Vagina (tissue), 2 donors: ENCODE measurements around the gene SLC36A1.

Experiments used
- POLR2A ChIP-seq, 2 donors: fragments of 450-650 bp; IDR thresholded peaks; one replicate each; pipeline ENCODE4 v1.6.1; 2017; ENCODE audit warnings: antibody characterized with exemption in 2 of 2, mild to moderate bottlenecking in 2 of 2, moderate library complexity in 2 of 2
- POLR2AphosphoS5 ChIP-seq, 2 donors: sonication (generic); formaldehyde crosslinking; IDR thresholded peaks; one replicate each; pipeline ENCODE4 v1.9.0; 2017; ENCODE audit warnings: antibody characterized with exemption in 2 of 2, mild to moderate bottlenecking in 2 of 2, low read depth in 1 of 2; ENCODE audit not compliant: insufficient read depth in 1 of 2
- TF ChIP-seq, protein P1 (sequence below), 3 experiments: fragments of 450-650 bp in 2 of 3; fragments of 200-600 bp in 1 of 3; sonication (generic) in 1 of 3; IDR thresholded peaks; one replicate each; pipeline ENCODE4 v1.5.1; 2017 to 2019; ENCODE audit warnings: antibody characterized with exemption in 3 of 3, mild to moderate bottlenecking in 2 of 3, moderate library complexity in 2 of 3

DNA sequence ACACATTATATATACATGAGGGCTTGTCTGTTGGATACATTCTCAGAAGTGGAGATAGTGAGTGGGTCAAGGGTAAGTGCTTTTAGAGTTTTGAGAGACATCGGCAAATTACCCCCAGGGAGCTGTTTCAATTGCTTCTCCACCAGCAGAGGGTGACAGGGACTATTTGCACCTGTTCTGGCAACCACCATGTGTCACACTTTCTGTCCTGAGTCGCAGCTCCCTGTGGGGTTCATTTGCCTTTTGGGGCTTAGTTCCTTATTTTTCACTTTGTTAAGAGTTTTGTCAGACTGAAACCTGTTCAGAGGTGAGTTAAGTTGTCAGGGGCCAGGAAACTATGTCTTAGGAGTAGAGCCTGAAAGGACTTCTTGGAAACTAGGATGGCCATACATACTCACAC, 20.1 kb upstream of the SLC36A1 start:
- TF ChIP-seq, protein P1, sequence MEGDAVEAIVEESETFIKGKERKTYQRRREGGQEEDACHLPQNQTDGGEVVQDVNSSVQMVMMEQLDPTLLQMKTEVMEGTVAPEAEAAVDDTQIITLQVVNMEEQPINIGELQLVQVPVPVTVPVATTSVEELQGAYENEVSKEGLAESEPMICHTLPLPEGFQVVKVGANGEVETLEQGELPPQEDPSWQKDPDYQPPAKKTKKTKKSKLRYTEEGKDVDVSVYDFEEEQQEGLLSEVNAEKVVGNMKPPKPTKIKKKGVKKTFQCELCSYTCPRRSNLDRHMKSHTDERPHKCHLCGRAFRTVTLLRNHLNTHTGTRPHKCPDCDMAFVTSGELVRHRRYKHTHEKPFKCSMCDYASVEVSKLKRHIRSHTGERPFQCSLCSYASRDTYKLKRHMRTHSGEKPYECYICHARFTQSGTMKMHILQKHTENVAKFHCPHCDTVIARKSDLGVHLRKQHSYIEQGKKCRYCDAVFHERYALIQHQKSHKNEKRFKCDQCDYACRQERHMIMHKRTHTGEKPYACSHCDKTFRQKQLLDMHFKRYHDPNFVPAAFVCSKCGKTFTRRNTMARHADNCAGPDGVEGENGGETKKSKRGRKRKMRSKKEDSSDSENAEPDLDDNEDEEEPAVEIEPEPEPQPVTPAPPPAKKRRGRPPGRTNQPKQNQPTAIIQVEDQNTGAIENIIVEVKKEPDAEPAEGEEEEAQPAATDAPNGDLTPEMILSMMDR (IDR thresholded peaks at IDR 0.05): no peak
- no peak for TF ChIP-seq POLR2AphosphoS5 (IDR thresholded peaks at IDR 0.05; ENCODE audit: insufficient read depth in 1 of 2, low read depth in 1 of 2)
- TF ChIP-seq POLR2A (IDR thresholded peaks at IDR 0.05): no peak
